AG08396 (cell line): Measurements from ENCODE around the gene GLIPR1L2.
"Not testable (repeated sequence)": the region's sequence is repeated elsewhere in the genome, so short reads cannot be mapped to it uniquely, and the experiment has no call there.

Source experiments
- DNase-seq: peaks from one replicate; pipeline ENCODE4 v3.0.0; 2012; ENCODE audit warnings: low spot score, mixed read lengths

Gene GLIPR1L2

GRCh38 chr12:75437564-75437963, 46.7 kb downstream of the GLIPR1L2 start:
- peak; percentile 9 for DNase-seq

GRCh38 chr12:75438059-75438754, 47.3 kb downstream of the GLIPR1L2 start:
- DNase-seq, result no peak

GRCh38 chr12:75439048-75439447, 48.2 kb downstream of the GLIPR1L2 start:
- peak; percentile 18 for DNase-seq

GRCh38 chr12:75439930-75440329, 49.0 kb downstream of the GLIPR1L2 start:
- no peak for DNase-seq

GRCh38 chr12:75441687-75442449, 51.0 kb downstream of the GLIPR1L2 start:
- not testable (repeated sequence) for DNase-seq

GRCh38 chr12:75442454-75442853, 51.6 kb downstream of the GLIPR1L2 start:
- DNase-seq, result not testable (repeated sequence)

- no peak for DNase-seq
These were observed 52.8 kb downstream of the GLIPR1L2 start for GRCh38 chr12:75443709-75444108.

GRCh38 chr12:75444429-75445136, 53.7 kb downstream of the GLIPR1L2 start:
- peak; percentile 65 for DNase-seq

- DNase-seq, result not testable (repeated sequence)
These were observed 54.2 kb downstream of the GLIPR1L2 start for GRCh38 chr12:75445137-75445507.

- peak; percentile 27 for DNase-seq
These were observed 56.0 kb downstream of the GLIPR1L2 start for GRCh38 chr12:75446857-75447256.

- no peak for DNase-seq
These were observed 57.0 kb downstream of the GLIPR1L2 start for GRCh38 chr12:75447691-75448393.

- DNase-seq, result peak; percentile 27
These were observed 61.9 kb downstream of the GLIPR1L2 start for GRCh38 chr12:75452675-75453330.

GRCh38 chr12:75455839-75456238, 65.0 kb downstream of the GLIPR1L2 start:
- DNase-seq, result no peak

GRCh38 chr12:75457191-75457590, 66.3 kb downstream of the GLIPR1L2 start:
- DNase-seq, result no peak

- DNase-seq, result not testable (repeated sequence)
These were observed 67.0 kb downstream of the GLIPR1L2 start for GRCh38 chr12:75457866-75458265.

GRCh38 chr12:75459755-75460154, 68.9 kb downstream of the GLIPR1L2 start:
- DNase-seq, result no peak

GRCh38 chr12:75460204-75460603, 69.3 kb downstream of the GLIPR1L2 start:
- no peak for DNase-seq

GRCh38 chr12:75471902-75472890, 81.3 kb downstream of the GLIPR1L2 start:
- no peak for DNase-seq

- DNase-seq, result no peak
These were observed 83.2 kb downstream of the GLIPR1L2 start for GRCh38 chr12:75474116-75474515.

GRCh38 chr12:75476071-75476470, 85.2 kb downstream of the GLIPR1L2 start:
- no peak for DNase-seq
